Breast epithelium (tissue), 4 donors: ENCODE measurements around the gene RIMBP2. TPM values are rescaled to one million over a fixed set of nuclear protein-coding genes. Genes with fewer than 3 reads are reported as not detected.

Experiments
- DNase-seq, 2 donors: peaks; one replicate each; pipeline ENCODE4 v3.0.0-alpha.2; 2019; ENCODE audit warnings: low spot score in 2 of 2
- H3K27ac ChIP-seq, 2 donors: fragments of 200-600 bp; sonication (generic) in 1 of 2; one replicate each; pipeline ENCODE4 v1.5.1; 2016 to 2019; ENCODE audit warnings: mild to moderate bottlenecking in 1 of 2
- H3K27me3 ChIP-seq, 2 donors: fragments of 200-600 bp; sonication (generic) in 1 of 2; one replicate each; pipeline versions ENCODE4 v1.5.1 to v1.6.0; 2017 to 2019; ENCODE audit warnings: control low read depth in 1 of 2, mild to moderate bottlenecking in 1 of 2
- H3K36me3 ChIP-seq: fragments of 200-600 bp; one replicate; pipeline ENCODE4 v1.5.1; 2019
- H3K4me1 ChIP-seq, 2 donors: fragments of 200-600 bp; sonication (generic); one replicate each; pipeline ENCODE4 v1.5.1; 2016 to 2019; ENCODE audit warnings: control low read depth in 1 of 2
- H3K4me3 ChIP-seq, 3 donors: fragments of 200-600 bp; sonication (generic); 1 replicate in 2 of 3; 2 replicates in 1 of 3; pipeline ENCODE4 v1.5.1; 2016 to 2019; ENCODE audit warnings: mild to moderate bottlenecking in 3 of 3, moderate library complexity in 2 of 3
- H3K9me3 ChIP-seq, 2 donors: fragments of 200-600 bp; sonication (generic) in 1 of 2; one replicate each; pipeline ENCODE4 v1.5.1; 2016 to 2019; ENCODE audit warnings: control low read depth in 1 of 2
- POLR2A ChIP-seq: fragments of 450-650 bp; IDR thresholded peaks from one replicate; pipeline ENCODE4 v1.6.1; 2016; ENCODE audit warnings: antibody characterized with exemption, mild to moderate bottlenecking, moderate library complexity
- POLR2AphosphoS5 ChIP-seq, 3 donors: sonication (generic); formaldehyde crosslinking; IDR thresholded peaks; one replicate each; pipeline ENCODE4 v1.6.1; 2017; ENCODE audit warnings: antibody characterized with exemption in 3 of 3
- intact Hi-C: fragments of 100-400 bp; cut with DNase I; formaldehyde crosslinking; loops from one replicate; pipeline ENCODE4 v1.15.1; 2023; ENCODE audit warnings: low total_unique reads
- total RNA-seq, 3 donors: library from RNA; depleted of rRNA; stranded (reverse); fragments of >200 nt; gene quantifications; one replicate each; pipeline ENCODE4 v1.1.0, GENCODE V29; 2016
- TF ChIP-seq, protein P1 (sequence below), 3 donors: fragments of 450-650 bp; IDR thresholded peaks; one replicate each; pipeline ENCODE4 v1.5.1; 2016 to 2017; ENCODE audit warnings: antibody characterized with exemption in 3 of 3, mild to moderate bottlenecking in 3 of 3, moderate library complexity in 3 of 3

RIMBP2 gene
- total RNA-seq, 3 donors from 2014 or later = under 0.01 to 0.59 (median under 0.01) TPM

DNA sequence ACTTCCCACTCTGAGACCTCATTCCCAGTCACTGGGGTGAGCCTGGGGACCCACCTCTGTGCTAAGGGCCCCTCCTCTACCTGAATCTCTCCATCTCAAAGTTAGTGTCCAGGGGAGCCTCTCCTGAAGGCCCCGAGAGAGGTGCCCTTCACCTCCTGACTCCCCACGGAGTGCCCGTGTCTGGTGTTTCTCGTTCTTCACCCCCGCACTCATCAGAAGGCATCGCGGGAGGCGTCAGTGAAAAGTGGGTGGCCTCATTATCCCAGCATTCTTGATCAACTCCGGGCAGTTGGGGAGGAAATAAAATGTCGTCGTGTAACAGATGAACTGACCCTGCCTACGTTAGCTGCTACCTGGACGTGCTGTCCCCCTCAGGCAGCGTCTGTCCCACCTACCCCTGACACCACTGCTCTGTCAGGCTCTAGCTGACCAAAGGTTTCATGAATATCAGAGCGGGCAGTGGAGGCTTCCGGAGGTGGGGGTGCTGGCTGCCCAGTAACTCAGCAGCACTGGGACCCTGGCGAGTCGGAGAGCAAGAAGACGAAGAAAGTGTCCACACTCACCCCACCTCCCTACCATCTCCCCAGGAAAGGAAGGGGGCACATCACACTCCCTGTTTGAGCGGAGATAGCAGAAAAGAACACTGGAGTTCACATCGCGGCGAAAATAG lies 275.6 kb downstream of the RIMBP2 start:
- no peaks in the 10 kb centered on the region for H3K27me3 ChIP-seq
- peaks cover 17 to 21% of the 10 kb centered on the region in 2 donors for H3K9me3 ChIP-seq
- intact Hi-C loops = no loop called here
- H3K4me3 ChIP-seq = no peak overlapping the region
- H3K4me1 ChIP-seq = no peaks in the 10 kb centered on the region
- TF ChIP-seq, protein P1, sequence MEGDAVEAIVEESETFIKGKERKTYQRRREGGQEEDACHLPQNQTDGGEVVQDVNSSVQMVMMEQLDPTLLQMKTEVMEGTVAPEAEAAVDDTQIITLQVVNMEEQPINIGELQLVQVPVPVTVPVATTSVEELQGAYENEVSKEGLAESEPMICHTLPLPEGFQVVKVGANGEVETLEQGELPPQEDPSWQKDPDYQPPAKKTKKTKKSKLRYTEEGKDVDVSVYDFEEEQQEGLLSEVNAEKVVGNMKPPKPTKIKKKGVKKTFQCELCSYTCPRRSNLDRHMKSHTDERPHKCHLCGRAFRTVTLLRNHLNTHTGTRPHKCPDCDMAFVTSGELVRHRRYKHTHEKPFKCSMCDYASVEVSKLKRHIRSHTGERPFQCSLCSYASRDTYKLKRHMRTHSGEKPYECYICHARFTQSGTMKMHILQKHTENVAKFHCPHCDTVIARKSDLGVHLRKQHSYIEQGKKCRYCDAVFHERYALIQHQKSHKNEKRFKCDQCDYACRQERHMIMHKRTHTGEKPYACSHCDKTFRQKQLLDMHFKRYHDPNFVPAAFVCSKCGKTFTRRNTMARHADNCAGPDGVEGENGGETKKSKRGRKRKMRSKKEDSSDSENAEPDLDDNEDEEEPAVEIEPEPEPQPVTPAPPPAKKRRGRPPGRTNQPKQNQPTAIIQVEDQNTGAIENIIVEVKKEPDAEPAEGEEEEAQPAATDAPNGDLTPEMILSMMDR (IDR thresholded peaks at IDR 0.05) = no peak
- TF ChIP-seq POLR2AphosphoS5 (IDR thresholded peaks at IDR 0.05) = no peak
- no peak for DNase-seq
- H3K27ac ChIP-seq = no peak overlapping the region
- no peaks in the 10 kb centered on the region for H3K36me3 ChIP-seq

DNA sequence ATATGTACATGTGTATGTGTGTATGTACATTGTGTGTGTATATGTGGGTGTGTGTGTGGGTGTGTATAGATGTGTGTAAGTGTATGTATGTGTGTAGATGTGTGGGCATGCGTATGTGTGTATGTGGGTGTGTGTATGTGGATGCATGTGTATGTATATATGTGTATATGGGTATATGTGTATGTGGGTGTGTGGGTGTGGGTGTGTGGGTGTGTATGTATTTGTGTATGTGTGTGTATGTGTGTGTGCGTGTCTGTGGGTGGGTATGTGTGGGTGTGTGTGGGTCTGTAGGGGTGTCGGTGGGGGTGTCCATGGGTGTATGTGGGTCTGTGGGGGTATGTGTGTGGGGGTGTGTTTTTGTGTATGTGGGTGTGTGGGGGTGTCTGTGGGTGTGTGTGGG lies 276.8 kb downstream of the RIMBP2 start:
- no peaks in the 10 kb centered on the region for H3K36me3 ChIP-seq
- H3K9me3 ChIP-seq = peaks cover 21 to 24% of the 10 kb centered on the region in 2 donors
- TF ChIP-seq, protein P1 (IDR thresholded peaks at IDR 0.05) = no peak
- TF ChIP-seq POLR2AphosphoS5 (IDR thresholded peaks at IDR 0.05) (no peak), POLR2A (no peak)
- DNase-seq = no peak
- H3K4me1 ChIP-seq = no peaks in the 10 kb centered on the region
- H3K4me3 ChIP-seq = no peak overlapping the region
- H3K27ac ChIP-seq = no peak overlapping the region
- H3K27me3 ChIP-seq = no peaks in the 10 kb centered on the region
- intact Hi-C loops = no loop called here

DNA sequence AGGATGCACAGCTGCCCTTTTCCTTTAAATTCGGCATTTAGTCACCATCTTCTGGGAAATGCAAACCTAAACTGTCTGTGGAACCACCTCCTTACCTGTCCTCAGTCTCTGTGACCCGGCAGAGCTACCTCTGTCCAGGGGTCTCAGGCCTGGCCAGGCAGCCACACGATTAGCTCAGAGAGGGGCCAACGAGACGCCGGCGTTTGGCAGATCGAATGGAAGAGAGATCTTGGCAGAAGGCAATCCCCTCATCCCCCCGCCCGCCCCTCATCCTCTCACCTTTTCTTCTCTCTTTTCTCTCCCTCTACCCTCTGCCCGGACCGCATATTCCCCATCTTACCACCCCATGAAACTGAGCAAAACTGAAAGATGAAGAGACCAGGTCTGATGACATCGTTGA lies 277.4 kb downstream of the RIMBP2 start:
- peaks cover 22 to 24% of the 10 kb centered on the region in 2 donors for H3K9me3 ChIP-seq
- no peak overlapping the region for H3K4me3 ChIP-seq
- intact Hi-C loops = no loop called here
- H3K4me1 ChIP-seq = no peaks in the 10 kb centered on the region
- DNase-seq = no peak
- TF ChIP-seq POLR2A (no peak), POLR2AphosphoS5 (IDR thresholded peaks at IDR 0.05) (no peak)
- TF ChIP-seq, protein P1 (IDR thresholded peaks at IDR 0.05) = no peak
- no peaks in the 10 kb centered on the region for H3K36me3 ChIP-seq
- no peaks in the 10 kb centered on the region for H3K27me3 ChIP-seq
- no peak overlapping the region for H3K27ac ChIP-seq

DNA sequence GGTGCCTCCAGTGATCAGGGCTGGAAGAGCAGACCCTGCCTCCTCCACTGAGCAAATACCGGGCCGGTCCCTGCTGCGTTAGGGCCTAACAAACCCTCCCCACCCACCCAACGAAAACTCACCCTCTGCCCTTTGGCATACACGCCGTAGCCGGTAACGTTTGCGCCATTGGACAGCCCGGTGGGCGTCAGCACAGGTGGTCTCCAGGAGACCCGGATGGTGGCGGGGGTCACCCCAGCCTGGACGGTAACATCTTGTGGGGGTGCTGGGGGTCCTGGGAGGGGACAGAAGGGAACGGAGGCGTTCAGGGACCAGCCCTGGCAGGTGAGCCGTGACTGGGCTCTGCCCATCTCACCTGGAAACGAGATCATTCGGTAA lies 277.9 kb downstream of the RIMBP2 start:
- Histone ChIP-seq H3K4me1 (no peaks in the 10 kb centered on the region), H3K4me3 (no peak overlapping the region), H3K27ac (no peak overlapping the region), H3K27me3 (no peaks in the 10 kb centered on the region), H3K9me3 (peaks cover 24 to 26% of the 10 kb centered on the region in 2 donors), H3K36me3 (no peaks in the 10 kb centered on the region)
- TF ChIP-seq POLR2AphosphoS5 (IDR thresholded peaks at IDR 0.05) = no peak
- TF ChIP-seq POLR2A = no peak
- TF ChIP-seq, protein P1 (IDR thresholded peaks at IDR 0.05) = no peak
- intact Hi-C loops = no loop called here
- DNase-seq = no peak

DNA sequence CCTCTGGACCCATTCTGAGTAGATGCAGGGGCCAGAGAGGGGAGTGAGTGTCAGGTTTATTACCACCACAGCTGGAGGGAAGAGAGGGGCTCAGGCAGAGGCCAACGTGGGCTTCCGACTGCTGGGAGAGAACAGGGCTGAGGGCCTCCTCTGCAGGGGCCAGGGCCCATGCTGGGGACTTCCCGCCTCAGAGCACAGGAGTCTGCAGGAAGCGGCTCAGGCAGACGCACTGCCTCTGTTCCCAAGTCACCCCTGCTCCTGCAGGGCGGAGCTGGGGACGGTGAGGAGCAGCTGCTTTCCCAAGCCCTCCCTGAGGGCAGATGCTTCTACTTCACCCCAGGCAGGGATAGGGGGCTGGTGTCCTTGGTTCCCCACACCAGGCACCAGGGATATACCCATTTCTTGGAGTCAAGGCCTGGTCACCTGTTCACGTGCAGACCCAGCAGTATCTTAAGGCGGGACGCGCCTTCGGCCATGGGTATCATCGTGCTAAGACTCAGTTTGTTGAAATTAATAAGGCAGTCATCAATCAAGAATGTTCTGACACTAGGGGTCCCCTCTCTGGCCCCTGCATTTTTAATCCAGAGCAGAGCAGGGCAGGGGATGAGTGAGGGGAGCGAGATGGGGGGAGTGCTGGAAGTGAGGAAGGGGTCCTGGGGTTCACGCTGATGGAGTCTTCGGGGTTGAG lies 278.4 kb downstream of the RIMBP2 start:
- intact Hi-C loops = no loop called here
- H3K27ac ChIP-seq = no peak overlapping the region
- no peaks in the 10 kb centered on the region for H3K4me1 ChIP-seq
- no peaks in the 10 kb centered on the region for H3K36me3 ChIP-seq
- H3K27me3 ChIP-seq = no peaks in the 10 kb centered on the region
- no peak for TF ChIP-seq POLR2AphosphoS5 (IDR thresholded peaks at IDR 0.05)
- TF ChIP-seq POLR2A = no peak
- TF ChIP-seq, protein P1 (IDR thresholded peaks at IDR 0.05) = no peak
- peak in 1 of 2 donors; percentile 35 for DNase-seq
- no peak overlapping the region for H3K4me3 ChIP-seq
- peaks cover 24 to 27% of the 10 kb centered on the region in 2 donors for H3K9me3 ChIP-seq
